Keratinocyte (primary cell): ENCODE data around the gene APELA. TPM values are rescaled to one million over a fixed set of nuclear protein-coding genes. Genes with fewer than 3 reads are reported as not detected.

Experiments used
- DNase-seq: peaks from one replicate; pipeline ENCODE4 v3.0.0-alpha.2; 2011; ENCODE audit warnings: low read depth, missing footprints, low spot score
- FAIRE-seq: peaks from 2 replicates; lab custom pipeline; 2011; peaks lifted over from hg19 to GRCh38; lab: Jason Lieb, UNC
- H2AFZ ChIP-seq: 2 replicates; pipeline ENCODE4 v1.6.0; 2012; ENCODE audit warnings: low read length, control low read depth, inconsistent platforms; ENCODE audit not compliant: control insufficient read depth
- H3K27ac ChIP-seq: 2 replicates; pipeline ENCODE4 v1.5.1; 2011; ENCODE audit warnings: low read length; ENCODE audit not compliant: control insufficient read depth, insufficient read depth
- H3K27me3 ChIP-seq: 3 replicates; pipeline ENCODE4 v1.6.0; 2011; ENCODE audit warnings: low read length; ENCODE audit not compliant: control insufficient read depth, insufficient read depth; ENCODE audit errors: extremely low read depth
- H3K36me3 ChIP-seq, 2 experiments: 2 replicates in 1 of 2; 3 replicates in 1 of 2; pipeline ENCODE4 v1.5.1; 2011; ENCODE audit warnings: low read length in 2 of 2, mild to moderate bottlenecking in 1 of 2; ENCODE audit not compliant: control insufficient read depth in 2 of 2, insufficient read depth in 2 of 2; ENCODE audit errors: extremely low read depth in 1 of 2
- H3K4me1 ChIP-seq: 3 replicates; pipeline ENCODE4 v1.5.1; 2011; ENCODE audit warnings: low read length; ENCODE audit not compliant: control insufficient read depth, insufficient read depth; ENCODE audit errors: extremely low read depth
- H3K4me2 ChIP-seq: 3 replicates; pipeline ENCODE4 v1.6.0; 2011; ENCODE audit warnings: low read depth, low read length; ENCODE audit not compliant: control insufficient read depth, insufficient read depth; ENCODE audit errors: extremely low read depth
- H3K4me3 ChIP-seq, 3 experiments: fragments of 200-600 bp in 1 of 3; sonication (generic) in 1 of 3; 2 replicates in 2 of 3; 3 replicates in 1 of 3; pipeline ENCODE4 v1.5.1; 2011 to 2016; ENCODE audit warnings: low read length in 3 of 3, mild to moderate bottlenecking in 3 of 3, control low read depth in 2 of 3, inconsistent platforms in 1 of 3, low read depth in 1 of 3, mixed read lengths in 1 of 3, mixed run types in 1 of 3, moderate library complexity in 1 of 3; ENCODE audit not compliant: control insufficient read depth in 2 of 3, insufficient read depth in 2 of 3; ENCODE audit errors: extremely low read depth in 1 of 3
- H3K79me2 ChIP-seq: 2 replicates; pipeline ENCODE4 v1.6.0; 2012; ENCODE audit warnings: low read length; ENCODE audit not compliant: control insufficient read depth, insufficient read depth
- H3K9ac ChIP-seq: 3 replicates; pipeline ENCODE4 v1.6.0; 2011; ENCODE audit warnings: low read length; ENCODE audit not compliant: control insufficient read depth, insufficient read depth; ENCODE audit errors: extremely low read depth
- H3K9me1 ChIP-seq: 3 replicates; pipeline ENCODE4 v1.6.0; 2011; ENCODE audit warnings: low read length; ENCODE audit not compliant: control insufficient read depth, insufficient read depth; ENCODE audit errors: extremely low read depth
- H3K9me3 ChIP-seq: 2 replicates; pipeline ENCODE4 v1.5.1; 2012; ENCODE audit warnings: low read depth, low read length; ENCODE audit not compliant: control insufficient read depth
- H4K20me1 ChIP-seq: 3 replicates; pipeline ENCODE4 v1.6.0; 2011; ENCODE audit warnings: low read length; ENCODE audit not compliant: control insufficient read depth, insufficient read depth; ENCODE audit errors: extremely low read depth
- CTCF ChIP-seq, 3 experiments: IDR thresholded peaks in 1 of 3; conservative IDR thresholded peaks in 1 of 3; optimal IDR thresholded peaks in 1 of 3; 2 replicates in 2 of 3; 3 replicates in 1 of 3; pipeline versions ENCODE3 to v1.5.1; 2011; ENCODE audit warnings: low read length in 3 of 3, mild to moderate bottlenecking in 3 of 3, moderate library complexity in 2 of 3, control low read depth in 1 of 3, inconsistent platforms in 1 of 3; ENCODE audit not compliant: insufficient read depth in 2 of 3; ENCODE audit errors: extremely low read depth in 1 of 3
- EZH2 ChIP-seq: IDR thresholded peaks from one replicate; pipeline ENCODE4 v1.6.1; 2012; ENCODE audit warnings: inconsistent platforms, mild to moderate bottlenecking, low read length, moderate library complexity
- dilution Hi-C: fragments of 300-500 bp; cut with MboI; formaldehyde crosslinking; loops from one replicate; pipeline ENCODE4 v1.7.0; 2020; ENCODE audit warnings: low sequenced_read_pairs; ENCODE audit not compliant: extremely low pct_ligation_motif_present
- polyA plus RNA-seq, 5 experiments: library from polyadenylated mRNA; depleted of rRNA in 3 of 5; stranded (reverse) in 3 of 5; stranded (forward) in 1 of 5; unstranded in 1 of 5; fragments of >200 nt; gene quantifications; 1 replicate in 1 of 5; 2 replicates in 3 of 5; 3 replicates in 1 of 5; pipeline versions ENCODE4 v1.2.1 to v1.2.3, GENCODE V29; 2011 to 2012; ENCODE audit warnings: missing spikeins in 2 of 5, low read depth in 1 of 5, low replicate concordance in 1 of 5

APELA gene
- polyA plus RNA-seq, 1 donor (not counting 4 experiments of a cell fraction or from before 2014, with no cell fraction given): not detected

GRCh38 chr4:164890691-164891090, 13.7 kb downstream of the APELA start:
- FAIRE-seq (no peak), DNase-seq (no peak)
- Histone ChIP-seq H3K4me1 (no peaks in the 10 kb centered on the region), H3K4me2 (no peak overlapping the region), H3K36me3 (no peaks in the 10 kb centered on the region), H3K9me3 (no peaks in the 10 kb centered on the region), H3K9me1 (no peaks in the 10 kb centered on the region), H4K20me1 (no peaks in the 10 kb centered on the region), H3K4me3 (no peak overlapping the region), H3K27me3 (no peaks in the 10 kb centered on the region), H3K27ac (no peak overlapping the region), H3K9ac (no peak overlapping the region), H2AFZ (no peak overlapping the region), H3K79me2 (no peaks in the 10 kb centered on the region)
- dilution Hi-C loops: no loop called here
- TF ChIP-seq CTCF (optimal IDR thresholded peaks at IDR 0.05 in 1 of 3, IDR thresholded peaks at IDR 0.05 in 1 of 3, conservative IDR thresholded peaks at IDR 0.05 in 1 of 3; ENCODE audit: extremely low read depth in 1 of 3, insufficient read depth in 2 of 3, low read length in 3 of 3): no peak

DNA sequence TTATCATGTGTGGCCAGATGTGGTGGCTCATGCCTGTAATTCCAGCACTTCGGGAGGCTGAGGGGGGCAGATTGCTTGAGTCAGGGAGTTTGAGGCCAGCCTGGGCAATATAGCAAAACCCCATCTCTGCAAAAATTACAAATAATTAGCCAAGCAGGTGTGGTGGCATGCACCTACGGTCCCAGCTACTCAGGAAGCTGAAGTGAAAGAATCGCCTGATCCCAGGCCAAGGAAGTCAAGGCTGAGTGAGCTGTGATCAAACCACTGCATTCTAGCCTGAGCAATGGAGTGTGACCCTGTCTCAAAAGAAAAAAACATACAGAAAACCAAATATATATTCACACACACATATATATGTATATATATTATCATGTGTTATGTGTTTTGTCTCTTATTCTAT, 15.0 kb downstream of the APELA start:
- H3K27me3 ChIP-seq: no peaks in the 10 kb centered on the region
- H3K27ac ChIP-seq: no peak overlapping the region
- FAIRE-seq (no peak), DNase-seq (no peak)
- H3K36me3 ChIP-seq: no peaks in the 10 kb centered on the region
- H3K9me1 ChIP-seq: no peaks in the 10 kb centered on the region
- TF ChIP-seq CTCF (optimal IDR thresholded peaks at IDR 0.05 in 1 of 3, IDR thresholded peaks at IDR 0.05 in 1 of 3, conservative IDR thresholded peaks at IDR 0.05 in 1 of 3; ENCODE audit: extremely low read depth in 1 of 3, insufficient read depth in 2 of 3, low read length in 3 of 3) (no peak), EZH2 (no peak)
- dilution Hi-C loops: no loop called here
- H4K20me1 ChIP-seq: no peaks in the 10 kb centered on the region
- no peak overlapping the region for H2AFZ ChIP-seq
- no peak overlapping the region for H3K9ac ChIP-seq
- H3K4me3 ChIP-seq: no peak overlapping the region
- H3K4me2 ChIP-seq: no peak overlapping the region
- no peaks in the 10 kb centered on the region for H3K79me2 ChIP-seq
- no peaks in the 10 kb centered on the region for H3K4me1 ChIP-seq
- H3K9me3 ChIP-seq: no peaks in the 10 kb centered on the region
